CD8-positive, alpha-beta memory T cell (primary cell): ENCODE results near the gene ENPP1. TPM values are rescaled to one million over a fixed set of nuclear protein-coding genes. Genes with fewer than 3 reads are reported as not detected.
A peak's percentile ranks its signal among the peaks of the same experiment; 100 is the strongest.

Experiments used
- CTCF ChIA-PET: fragments of 350-600 bp; sonication (Branson Sonifier 250); formaldehyde crosslinking; loops from one replicate; lab custom pipeline; 2021; ENCODE audit warnings: antibody characterized with exemption; lab: Charles Lee
- POLR2A ChIA-PET: fragments of 350-600 bp; sonication (Branson Sonifier 250); formaldehyde crosslinking; loops from one replicate; lab custom pipeline; 2021; ENCODE audit warnings: antibody characterized with exemption; lab: Charles Lee
- DNase-seq, 5 donors: peaks; one replicate each; pipeline versions ENCODE4 v3.0.0 to v3.0.0-alpha.2; 2020 to 2022; ENCODE audit warnings: mixed read lengths in 1 of 5
- H3K27ac ChIP-seq: one replicate; pipeline ENCODE4 v1.7.0; 2013; ENCODE audit warnings: low read depth, mild to moderate bottlenecking, low read length, moderate library complexity
- H3K27me3 ChIP-seq: 2 replicates; pipeline ENCODE4 v1.7.0; 2013; ENCODE audit warnings: low read length, mild to moderate bottlenecking; ENCODE audit not compliant: insufficient read depth, poor library complexity, severe bottlenecking
- H3K36me3 ChIP-seq: 2 replicates; pipeline ENCODE4 v1.7.0; 2013; ENCODE audit warnings: mild to moderate bottlenecking, low read length, moderate library complexity; ENCODE audit not compliant: insufficient read depth
- H3K4me1 ChIP-seq: 2 replicates; pipeline ENCODE4 v1.7.0; 2013; ENCODE audit warnings: mild to moderate bottlenecking, low read length, moderate library complexity; ENCODE audit not compliant: insufficient read depth
- H3K4me3 ChIP-seq: 2 replicates; pipeline ENCODE4 v1.7.0; 2013; ENCODE audit warnings: mild to moderate bottlenecking, low read length
- H3K9me3 ChIP-seq: 2 replicates; pipeline ENCODE4 v1.7.0; 2013; ENCODE audit warnings: mild to moderate bottlenecking, low read length
- H3K27ac Mint-ChIP-seq, 8 donors: one replicate each; pipeline ENCODE4 v1.8.0; 2020 to 2021; ENCODE audit warnings: mixed read lengths in 8 of 8, mild to moderate bottlenecking in 6 of 8, inconsistent platforms in 3 of 8, moderate library complexity in 3 of 8
- H3K27me3 Mint-ChIP-seq, 2 donors: one replicate each; pipeline ENCODE4 v1.8.0; 2020 to 2021; ENCODE audit warnings: mixed read lengths in 2 of 2, mild to moderate bottlenecking in 1 of 2, moderate library complexity in 1 of 2
- H3K36me3 Mint-ChIP-seq, 3 donors: one replicate each; pipeline ENCODE4 v1.8.0; 2020 to 2021; ENCODE audit warnings: mixed read lengths in 3 of 3, inconsistent platforms in 1 of 3, mild to moderate bottlenecking in 1 of 3
- H3K4me1 Mint-ChIP-seq, 3 donors: one replicate each; pipeline ENCODE4 v1.8.0; 2020 to 2021; ENCODE audit warnings: mixed read lengths in 3 of 3, inconsistent platforms in 1 of 3, mild to moderate bottlenecking in 1 of 3
- H3K4me3 Mint-ChIP-seq, 7 donors: one replicate each; pipeline ENCODE4 v1.8.0; 2020 to 2021; ENCODE audit warnings: mixed read lengths in 7 of 7, mild to moderate bottlenecking in 6 of 7, moderate library complexity in 4 of 7, inconsistent platforms in 2 of 7
- H3K9me3 Mint-ChIP-seq, 5 donors: one replicate each; pipeline ENCODE4 v1.8.0; 2020 to 2022; ENCODE audit warnings: mixed read lengths in 5 of 5, mild to moderate bottlenecking in 3 of 5, moderate library complexity in 2 of 5, inconsistent platforms in 1 of 5
- polyA plus RNA-seq: library from polyadenylated mRNA; unstranded; fragments of 300-500 nt; fragmentation: Illumina TruSeq; gene quantifications from one replicate; pipeline ENCODE4 v1.2.3, GENCODE V29; 2021
- total RNA-seq, 2 experiments: library from RNA; stranded (reverse); gene quantifications; one replicate each; pipeline ENCODE4 v1.2.3, GENCODE V29; 2021

Gene ENPP1
- total and polyA plus RNA-seq, 3 experiments from 2014 or later, result 1.2 to 2.2 (median 2.2) TPM

DNA sequence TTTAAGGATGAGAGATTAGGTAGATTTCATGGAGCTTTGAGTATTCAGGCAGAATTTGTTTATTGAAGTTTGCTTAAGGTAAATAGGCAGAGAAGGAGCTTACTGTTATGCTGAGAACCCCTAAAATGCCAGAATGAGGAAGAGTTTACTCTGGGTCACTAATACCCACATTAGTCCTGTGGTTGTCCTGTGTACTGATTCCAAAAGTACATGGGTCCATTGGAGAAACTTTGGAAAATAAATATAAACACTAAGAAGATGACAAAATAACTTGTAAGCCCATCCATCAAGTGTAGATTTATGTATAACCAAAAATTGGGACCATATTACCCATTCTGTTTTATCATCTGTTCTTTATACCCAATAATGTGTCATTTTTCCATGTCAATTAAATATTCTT is 31.6 kb downstream of the ENPP1 start:
- Mint-ChIP-seq H3K4me3 (no peak overlapping the region), H3K27ac (no peak overlapping the region), H3K27me3 (peaks cover 5 to 16% of the 10 kb centered on the region in 2 donors), H3K4me1 (no peaks in the 10 kb centered on the region), H3K36me3 (peaks cover 0 to under 1% (median 0%) of the 10 kb centered on the region in 3 donors), H3K9me3 (no peaks in the 10 kb centered on the region)
- ChIA-PET CTCF (no interaction called here), POLR2A (no interaction called here)
- DNase-seq, result no peak
- no peak overlapping the region for H3K4me3 ChIP-seq
- H3K27me3 ChIP-seq, result no peaks in the 10 kb centered on the region
- no peak overlapping the region for H3K27ac ChIP-seq
- no peaks in the 10 kb centered on the region for H3K36me3 ChIP-seq
- no peaks in the 10 kb centered on the region for H3K4me1 ChIP-seq
- H3K9me3 ChIP-seq, result no peaks in the 10 kb centered on the region

DNA sequence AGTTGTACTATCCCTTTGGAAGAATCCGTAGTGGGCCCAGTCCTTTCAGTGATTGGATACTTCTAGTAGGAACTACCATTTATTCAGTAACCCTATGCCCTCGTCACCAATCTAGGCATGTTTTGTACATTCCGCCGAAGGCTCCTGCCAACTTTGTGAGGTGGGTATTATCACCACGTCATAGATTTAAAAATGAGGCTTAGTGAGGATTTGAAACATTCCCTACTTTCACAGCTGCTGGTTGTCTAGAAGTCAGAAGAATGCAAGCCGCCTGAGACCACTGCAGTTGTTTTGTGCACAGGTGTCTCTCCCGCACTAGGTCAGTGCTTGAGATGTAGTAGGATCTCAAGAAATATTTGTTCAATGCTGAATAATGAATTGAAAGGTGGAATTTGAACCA is 32.6 kb downstream of the ENPP1 start:
- ChIA-PET POLR2A (no interaction called here), CTCF (no interaction called here)
- Mint-ChIP-seq H3K4me3 (no peak overlapping the region), H3K36me3 (peaks cover 0 to 1% (median 0%) of the 10 kb centered on the region in 3 donors), H3K4me1 (no peaks in the 10 kb centered on the region), H3K27ac (no peak overlapping the region), H3K27me3 (peaks cover 5 to 16% of the 10 kb centered on the region in 2 donors), H3K9me3 (no peaks in the 10 kb centered on the region)
- Histone ChIP-seq H3K27ac (no peak overlapping the region), H3K4me1 (no peaks in the 10 kb centered on the region), H3K9me3 (no peaks in the 10 kb centered on the region), H3K4me3 (no peak overlapping the region), H3K27me3 (no peaks in the 10 kb centered on the region), H3K36me3 (no peaks in the 10 kb centered on the region)
- DNase-seq, result no peak

DNA sequence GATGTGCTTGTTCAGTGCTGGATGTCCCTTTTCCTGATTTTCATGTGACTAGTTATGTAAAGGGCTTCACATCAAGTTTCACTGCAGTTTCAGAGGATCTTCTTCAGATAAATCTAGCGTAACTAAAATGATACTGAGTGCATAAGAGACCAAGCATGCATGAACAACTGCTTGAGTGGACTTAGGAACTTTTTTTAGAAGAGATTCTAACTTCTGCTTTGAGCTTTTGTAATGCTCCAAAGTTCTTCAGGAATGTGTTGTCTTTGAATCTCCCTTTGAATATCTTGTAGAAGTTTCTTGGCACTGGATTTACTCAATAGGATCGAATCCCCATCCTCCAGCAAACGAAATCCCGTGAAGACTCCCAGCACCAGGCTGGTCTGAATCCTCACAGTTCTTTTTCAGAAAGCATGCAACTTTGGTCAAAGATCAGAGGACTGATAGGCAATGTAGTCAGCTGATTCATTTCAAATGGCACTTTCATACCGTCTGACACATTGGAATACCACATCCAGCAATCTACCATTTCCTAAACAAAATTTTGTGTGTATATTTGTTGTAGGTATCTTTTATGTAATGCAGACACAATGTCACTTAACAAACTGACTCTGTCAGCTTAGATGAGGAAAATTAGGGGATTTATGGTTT is 33.2 kb downstream of the ENPP1 start:
- Histone ChIP-seq H3K27me3 (no peaks in the 10 kb centered on the region), H3K9me3 (no peaks in the 10 kb centered on the region), H3K4me1 (no peaks in the 10 kb centered on the region), H3K4me3 (no peak overlapping the region), H3K27ac (no peak overlapping the region), H3K36me3 (no peaks in the 10 kb centered on the region)
- ChIA-PET CTCF (no interaction called here), POLR2A (no interaction called here)
- Mint-ChIP-seq H3K27ac (no peak overlapping the region), H3K4me3 (no peak overlapping the region), H3K9me3 (no peaks in the 10 kb centered on the region), H3K4me1 (no peaks in the 10 kb centered on the region), H3K36me3 (peaks cover 0 to 1% (median 0%) of the 10 kb centered on the region in 3 donors), H3K27me3 (peaks cover 12 to 21% of the 10 kb centered on the region in 2 donors)
- DNase-seq, result no peak

DNA sequence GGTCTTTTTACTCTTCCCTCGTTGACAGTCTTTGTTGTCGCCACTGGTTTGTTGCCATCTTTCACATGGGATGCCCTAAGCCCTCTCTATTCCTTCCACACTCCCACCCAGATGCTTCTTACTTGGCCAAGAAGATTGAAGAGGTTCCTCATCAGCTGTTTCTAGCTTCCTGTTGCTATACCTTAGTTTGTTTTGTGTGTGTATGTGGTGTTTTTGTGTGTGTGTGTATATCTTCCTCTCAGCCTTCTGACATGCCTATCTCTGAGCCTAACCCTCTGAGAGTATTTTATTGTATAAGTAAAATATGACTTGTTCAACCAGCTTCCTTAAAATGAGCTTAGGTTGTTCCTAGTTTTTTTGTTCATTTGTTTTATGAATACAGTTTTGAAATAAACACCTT is 35.9 kb downstream of the ENPP1 start:
- no peak overlapping the region for H3K27ac ChIP-seq
- H3K4me3 ChIP-seq, result no peak overlapping the region
- ChIA-PET POLR2A (no interaction called here), CTCF (no interaction called here)
- no peaks in the 10 kb centered on the region for H3K4me1 Mint-ChIP-seq
- no peaks in the 10 kb centered on the region for H3K9me3 Mint-ChIP-seq
- H3K36me3 ChIP-seq, result no peaks in the 10 kb centered on the region
- peaks cover 0 to 1% (median 0%) of the 10 kb centered on the region in 3 donors for H3K36me3 Mint-ChIP-seq
- DNase-seq, result no peak
- H3K27me3 Mint-ChIP-seq, result peaks cover 12 to 13% of the 10 kb centered on the region in 2 donors
- H3K4me3 Mint-ChIP-seq, result no peak overlapping the region
- no peaks in the 10 kb centered on the region for H3K9me3 ChIP-seq
- H3K27me3 ChIP-seq, result no peaks in the 10 kb centered on the region
- H3K4me1 ChIP-seq, result no peaks in the 10 kb centered on the region
- no peak overlapping the region for H3K27ac Mint-ChIP-seq

DNA sequence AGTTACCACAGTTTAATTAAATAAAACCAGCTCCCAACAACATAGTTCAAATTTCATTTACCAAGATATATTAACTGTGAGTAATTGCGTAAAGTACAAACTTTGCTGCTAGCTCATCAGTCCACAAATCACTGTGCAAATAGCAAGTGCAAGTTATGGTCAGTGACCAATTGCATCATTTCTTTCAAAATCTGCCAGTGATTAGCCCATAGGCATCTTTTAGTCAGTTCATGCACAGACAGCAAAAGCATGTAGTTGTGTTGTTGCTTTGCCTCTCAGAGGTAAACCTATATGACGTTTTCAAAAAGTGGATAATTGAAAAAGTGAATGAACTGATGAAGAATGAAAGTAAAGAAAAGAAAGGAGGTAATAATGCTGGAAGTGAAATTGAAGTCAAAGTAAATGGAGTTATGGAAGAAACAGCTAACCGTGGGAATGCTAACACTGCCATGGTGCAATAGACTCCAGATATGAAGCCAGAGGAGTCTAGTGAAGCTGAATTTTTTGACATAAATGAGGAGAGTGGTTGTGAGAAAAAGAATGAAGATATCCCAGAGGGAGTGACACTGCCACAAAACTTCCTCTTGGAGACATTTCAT is 36.5 kb downstream of the ENPP1 start:
- ChIA-PET POLR2A (no interaction called here), CTCF (interaction anchor here (0.6 kb wide), 1 partner anchor 944 kb away, joined by 3 read pairs; no protein-coding TSS in a partner anchor)
- peaks cover 17% of the 10 kb centered on the region in 2 donors for H3K27me3 Mint-ChIP-seq
- H3K4me1 ChIP-seq, result no peaks in the 10 kb centered on the region
- H3K27ac ChIP-seq, result no peak overlapping the region
- no peak overlapping the region for H3K4me3 ChIP-seq
- no peak for DNase-seq
- no peak overlapping the region for H3K27ac Mint-ChIP-seq
- no peaks in the 10 kb centered on the region for H3K27me3 ChIP-seq
- peaks cover 0 to 1% (median 0%) of the 10 kb centered on the region in 3 donors for H3K36me3 Mint-ChIP-seq
- no peak overlapping the region for H3K4me3 Mint-ChIP-seq
- no peaks in the 10 kb centered on the region for H3K36me3 ChIP-seq
- H3K9me3 ChIP-seq, result no peaks in the 10 kb centered on the region
- no peaks in the 10 kb centered on the region for H3K4me1 Mint-ChIP-seq
- no peaks in the 10 kb centered on the region for H3K9me3 Mint-ChIP-seq

DNA sequence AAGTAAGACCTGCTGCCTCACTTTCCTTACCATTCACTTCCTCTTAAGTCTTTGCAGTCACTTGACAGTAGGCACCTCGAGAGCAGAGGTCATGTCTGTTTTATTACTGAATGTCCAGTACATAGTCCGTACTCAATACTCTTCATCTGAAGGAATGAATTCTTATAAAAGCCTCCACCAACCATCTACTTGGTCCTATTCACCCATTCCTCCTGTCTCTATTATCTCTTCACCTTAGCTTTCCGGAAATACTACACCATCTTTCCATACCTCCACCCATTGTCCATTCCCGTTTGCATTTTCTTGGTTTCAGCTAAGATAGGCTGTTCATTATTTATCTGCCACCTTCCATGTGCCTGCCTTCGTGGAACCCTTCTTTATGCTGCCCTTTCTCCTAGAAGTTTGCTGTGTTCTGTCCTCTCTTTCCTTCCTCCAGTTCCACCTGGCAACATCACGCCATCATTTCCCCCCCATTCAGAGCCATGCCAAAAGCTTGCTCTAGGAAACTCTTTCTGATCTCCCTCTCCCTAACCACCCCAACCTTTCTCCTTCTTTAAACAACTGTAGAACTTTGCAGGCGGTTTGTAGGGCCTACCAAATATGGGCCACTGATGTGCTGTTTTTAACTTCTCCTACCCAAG is 38.3 kb downstream of the ENPP1 start:
- CTCF ChIA-PET, result no interaction called here
- Mint-ChIP-seq H3K27me3 (peaks cover 17% of the 10 kb centered on the region in 2 donors), H3K9me3 (no peaks in the 10 kb centered on the region), H3K4me3 (no peak overlapping the region), H3K27ac (no peak overlapping the region), H3K36me3 (peaks cover 0 to 1% (median 0%) of the 10 kb centered on the region in 3 donors), H3K4me1 (no peaks in the 10 kb centered on the region)
- Histone ChIP-seq H3K27me3 (no peaks in the 10 kb centered on the region), H3K9me3 (no peaks in the 10 kb centered on the region), H3K4me1 (no peaks in the 10 kb centered on the region), H3K27ac (no peak overlapping the region), H3K36me3 (no peaks in the 10 kb centered on the region), H3K4me3 (no peak overlapping the region)
- DNase-seq, result no peak
- POLR2A ChIA-PET, result no interaction called here

DNA sequence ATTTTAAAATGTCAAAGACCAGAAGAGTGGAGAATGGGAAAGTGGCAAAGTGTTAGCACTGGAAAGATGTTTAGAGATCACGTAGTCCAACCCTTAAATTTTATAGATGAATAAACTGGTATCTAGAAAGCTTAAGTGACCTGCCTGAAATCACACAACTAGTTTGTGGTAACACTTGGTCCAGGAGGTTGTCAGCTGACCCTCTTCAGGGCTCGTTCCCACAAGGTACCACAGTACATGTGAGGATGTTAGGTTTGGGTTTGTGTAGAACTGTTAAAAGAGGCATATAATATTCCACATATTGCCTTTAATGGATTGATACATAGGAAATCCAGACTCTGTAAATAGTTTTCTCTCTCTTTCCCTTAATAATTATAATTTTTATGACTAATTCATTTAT is 39.1 kb downstream of the ENPP1 start:
- no peaks in the 10 kb centered on the region for H3K9me3 ChIP-seq
- H3K27me3 ChIP-seq, result no peaks in the 10 kb centered on the region
- H3K4me3 Mint-ChIP-seq, result no peak overlapping the region
- no peak for DNase-seq
- no peaks in the 10 kb centered on the region for H3K4me1 Mint-ChIP-seq
- no peaks in the 10 kb centered on the region for H3K9me3 Mint-ChIP-seq
- CTCF ChIA-PET, result no interaction called here
- no peak overlapping the region for H3K27ac Mint-ChIP-seq
- no peak overlapping the region for H3K27ac ChIP-seq
- no peaks in the 10 kb centered on the region for H3K4me1 ChIP-seq
- peaks cover 0 to 1% (median 0%) of the 10 kb centered on the region in 3 donors for H3K36me3 Mint-ChIP-seq
- no peaks in the 10 kb centered on the region for H3K36me3 ChIP-seq
- POLR2A ChIA-PET, result no interaction called here
- peaks cover 17% of the 10 kb centered on the region in 2 donors for H3K27me3 Mint-ChIP-seq
- H3K4me3 ChIP-seq, result no peak overlapping the region

DNA sequence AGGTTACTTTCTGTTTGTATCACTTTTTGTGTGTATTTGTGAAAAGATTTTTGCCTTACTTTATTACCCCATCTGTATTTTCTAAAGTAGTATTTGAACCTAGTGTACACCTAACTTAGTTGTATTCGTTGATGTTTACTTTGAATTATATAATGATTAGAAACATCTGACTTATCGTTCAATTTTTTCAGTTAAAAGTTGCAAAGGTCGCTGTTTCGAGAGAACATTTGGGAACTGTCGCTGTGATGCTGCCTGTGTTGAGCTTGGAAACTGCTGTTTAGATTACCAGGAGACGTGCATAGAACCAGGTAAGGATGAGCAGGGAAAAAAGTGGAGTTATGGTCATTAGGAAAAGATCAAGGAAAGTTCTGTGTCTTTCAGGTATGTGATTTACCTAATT is 42.0 kb downstream of the ENPP1 start:
- H3K4me1 Mint-ChIP-seq, result no peaks in the 10 kb centered on the region
- H3K36me3 ChIP-seq, result no peaks in the 10 kb centered on the region

More for the DNA sequence above, 42.0 kb downstream of the ENPP1 start:
- DNase-seq, result no peak
- Histone ChIP-seq H3K27me3 (no peaks in the 10 kb centered on the region), H3K4me3 (no peak overlapping the region), H3K27ac (no peak overlapping the region), H3K4me1 (no peaks in the 10 kb centered on the region), H3K9me3 (no peaks in the 10 kb centered on the region)
- no peaks in the 10 kb centered on the region for H3K9me3 Mint-ChIP-seq
- H3K27ac Mint-ChIP-seq, result peak overlapping the region in 1 of 8 donors; percentile 3
- H3K4me3 Mint-ChIP-seq, result no peak overlapping the region
- H3K27me3 Mint-ChIP-seq, result peaks cover 11 to 14% of the 10 kb centered on the region in 2 donors
- ChIA-PET POLR2A (no interaction called here), CTCF (no interaction called here)
- H3K36me3 Mint-ChIP-seq, result no peaks in the 10 kb centered on the region
